Keratinocyte (primary cell): ENCODE results near the gene TROAP. TPM values are rescaled to one million over a fixed set of nuclear protein-coding genes. Genes with fewer than 3 reads are reported as not detected.

Experiments
- DNase-seq: peaks from one replicate; pipeline ENCODE4 v3.0.0-alpha.2; 2011; ENCODE audit warnings: low read depth, missing footprints, low spot score
- FAIRE-seq: peaks from 2 replicates; lab custom pipeline; 2011; peaks lifted over from hg19 to GRCh38; lab: Jason Lieb, UNC
- H2AFZ ChIP-seq: 2 replicates; pipeline ENCODE4 v1.6.0; 2012; ENCODE audit warnings: low read length, control low read depth, inconsistent platforms; ENCODE audit not compliant: control insufficient read depth
- H3K27ac ChIP-seq: 2 replicates; pipeline ENCODE4 v1.5.1; 2011; ENCODE audit warnings: low read length; ENCODE audit not compliant: control insufficient read depth, insufficient read depth
- H3K27me3 ChIP-seq: 3 replicates; pipeline ENCODE4 v1.6.0; 2011; ENCODE audit warnings: low read length; ENCODE audit not compliant: control insufficient read depth, insufficient read depth; ENCODE audit errors: extremely low read depth
- H3K36me3 ChIP-seq, 2 experiments: 2 replicates in 1 of 2; 3 replicates in 1 of 2; pipeline ENCODE4 v1.5.1; 2011; ENCODE audit warnings: low read length in 2 of 2, mild to moderate bottlenecking in 1 of 2; ENCODE audit not compliant: control insufficient read depth in 2 of 2, insufficient read depth in 2 of 2; ENCODE audit errors: extremely low read depth in 1 of 2
- H3K4me1 ChIP-seq: 3 replicates; pipeline ENCODE4 v1.5.1; 2011; ENCODE audit warnings: low read length; ENCODE audit not compliant: control insufficient read depth, insufficient read depth; ENCODE audit errors: extremely low read depth
- H3K4me2 ChIP-seq: 3 replicates; pipeline ENCODE4 v1.6.0; 2011; ENCODE audit warnings: low read depth, low read length; ENCODE audit not compliant: control insufficient read depth, insufficient read depth; ENCODE audit errors: extremely low read depth
- H3K4me3 ChIP-seq, 3 experiments: fragments of 200-600 bp in 1 of 3; sonication (generic) in 1 of 3; 2 replicates in 2 of 3; 3 replicates in 1 of 3; pipeline ENCODE4 v1.5.1; 2011 to 2016; ENCODE audit warnings: low read length in 3 of 3, mild to moderate bottlenecking in 3 of 3, control low read depth in 2 of 3, inconsistent platforms in 1 of 3, low read depth in 1 of 3, mixed read lengths in 1 of 3, mixed run types in 1 of 3, moderate library complexity in 1 of 3; ENCODE audit not compliant: control insufficient read depth in 2 of 3, insufficient read depth in 2 of 3; ENCODE audit errors: extremely low read depth in 1 of 3
- H3K79me2 ChIP-seq: 2 replicates; pipeline ENCODE4 v1.6.0; 2012; ENCODE audit warnings: low read length; ENCODE audit not compliant: control insufficient read depth, insufficient read depth
- H3K9ac ChIP-seq: 3 replicates; pipeline ENCODE4 v1.6.0; 2011; ENCODE audit warnings: low read length; ENCODE audit not compliant: control insufficient read depth, insufficient read depth; ENCODE audit errors: extremely low read depth
- H3K9me1 ChIP-seq: 3 replicates; pipeline ENCODE4 v1.6.0; 2011; ENCODE audit warnings: low read length; ENCODE audit not compliant: control insufficient read depth, insufficient read depth; ENCODE audit errors: extremely low read depth
- H3K9me3 ChIP-seq: 2 replicates; pipeline ENCODE4 v1.5.1; 2012; ENCODE audit warnings: low read depth, low read length; ENCODE audit not compliant: control insufficient read depth
- H4K20me1 ChIP-seq: 3 replicates; pipeline ENCODE4 v1.6.0; 2011; ENCODE audit warnings: low read length; ENCODE audit not compliant: control insufficient read depth, insufficient read depth; ENCODE audit errors: extremely low read depth
- EZH2 ChIP-seq: IDR thresholded peaks from one replicate; pipeline ENCODE4 v1.6.1; 2012; ENCODE audit warnings: inconsistent platforms, mild to moderate bottlenecking, low read length, moderate library complexity
- dilution Hi-C: fragments of 300-500 bp; cut with MboI; formaldehyde crosslinking; loops from one replicate; pipeline ENCODE4 v1.7.0; 2020; ENCODE audit warnings: low sequenced_read_pairs; ENCODE audit not compliant: extremely low pct_ligation_motif_present
- polyA plus RNA-seq, 5 experiments: library from polyadenylated mRNA; depleted of rRNA in 3 of 5; stranded (reverse) in 3 of 5; stranded (forward) in 1 of 5; unstranded in 1 of 5; fragments of >200 nt; gene quantifications; 1 replicate in 1 of 5; 2 replicates in 3 of 5; 3 replicates in 1 of 5; pipeline versions ENCODE4 v1.2.1 to v1.2.3, GENCODE V29; 2011 to 2012; ENCODE audit warnings: missing spikeins in 2 of 5, low read depth in 1 of 5, low replicate concordance in 1 of 5
- TF ChIP-seq, protein P1 (sequence below), 3 experiments: IDR thresholded peaks in 1 of 3; conservative IDR thresholded peaks in 1 of 3; optimal IDR thresholded peaks in 1 of 3; 2 replicates in 2 of 3; 3 replicates in 1 of 3; pipeline versions ENCODE3 to v1.5.1; 2011; ENCODE audit warnings: low read length in 3 of 3, mild to moderate bottlenecking in 3 of 3, moderate library complexity in 2 of 3, control low read depth in 1 of 3, inconsistent platforms in 1 of 3; ENCODE audit not compliant: insufficient read depth in 2 of 3; ENCODE audit errors: extremely low read depth in 1 of 3

Gene TROAP
- polyA plus RNA-seq, 1 donor (not counting 4 experiments of a cell fraction or from before 2014, with no cell fraction given), result 14.1 TPM

DNA sequence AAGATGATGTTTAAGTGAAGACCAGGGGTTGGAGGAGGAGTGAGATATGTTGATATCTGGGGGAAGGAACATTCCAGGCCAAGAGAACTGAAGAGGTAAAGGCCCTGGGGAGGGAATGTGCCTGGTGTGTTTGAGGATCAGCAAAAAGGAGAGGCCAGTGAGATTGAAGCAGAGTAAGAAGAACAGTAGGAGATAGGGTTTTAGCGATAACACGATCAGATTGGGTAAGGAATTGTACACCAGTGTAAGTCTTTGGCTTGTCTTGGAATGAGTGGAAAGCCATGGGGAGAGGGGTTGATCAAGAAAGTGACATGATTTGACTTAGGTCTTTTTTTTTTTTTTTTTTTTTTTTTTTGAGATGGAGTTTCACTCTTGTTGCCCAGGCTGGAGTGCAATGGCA is 4.8 kb downstream of the TROAP start:
- Histone ChIP-seq H3K27ac (no peak overlapping the region), H4K20me1 (no peaks in the 10 kb centered on the region), H3K4me2 (no peak overlapping the region), H3K27me3 (no peaks in the 10 kb centered on the region), H3K79me2 (peaks cover 7% of the 10 kb centered on the region), H3K9me3 (no peaks in the 10 kb centered on the region), H3K9me1 (no peaks in the 10 kb centered on the region), H3K9ac (no peak overlapping the region), H3K4me1 (peaks cover 12% of the 10 kb centered on the region), H3K4me3 (no peak overlapping the region), H2AFZ (no peak overlapping the region), H3K36me3 (peaks cover 2 to 26% of the 10 kb centered on the region in 2 experiments)
- DNase-seq, result no peak
- no peak for FAIRE-seq
- TF ChIP-seq, protein P1, sequence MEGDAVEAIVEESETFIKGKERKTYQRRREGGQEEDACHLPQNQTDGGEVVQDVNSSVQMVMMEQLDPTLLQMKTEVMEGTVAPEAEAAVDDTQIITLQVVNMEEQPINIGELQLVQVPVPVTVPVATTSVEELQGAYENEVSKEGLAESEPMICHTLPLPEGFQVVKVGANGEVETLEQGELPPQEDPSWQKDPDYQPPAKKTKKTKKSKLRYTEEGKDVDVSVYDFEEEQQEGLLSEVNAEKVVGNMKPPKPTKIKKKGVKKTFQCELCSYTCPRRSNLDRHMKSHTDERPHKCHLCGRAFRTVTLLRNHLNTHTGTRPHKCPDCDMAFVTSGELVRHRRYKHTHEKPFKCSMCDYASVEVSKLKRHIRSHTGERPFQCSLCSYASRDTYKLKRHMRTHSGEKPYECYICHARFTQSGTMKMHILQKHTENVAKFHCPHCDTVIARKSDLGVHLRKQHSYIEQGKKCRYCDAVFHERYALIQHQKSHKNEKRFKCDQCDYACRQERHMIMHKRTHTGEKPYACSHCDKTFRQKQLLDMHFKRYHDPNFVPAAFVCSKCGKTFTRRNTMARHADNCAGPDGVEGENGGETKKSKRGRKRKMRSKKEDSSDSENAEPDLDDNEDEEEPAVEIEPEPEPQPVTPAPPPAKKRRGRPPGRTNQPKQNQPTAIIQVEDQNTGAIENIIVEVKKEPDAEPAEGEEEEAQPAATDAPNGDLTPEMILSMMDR (optimal IDR thresholded peaks at IDR 0.05 in 1 of 3, IDR thresholded peaks at IDR 0.05 in 1 of 3, conservative IDR thresholded peaks at IDR 0.05 in 1 of 3; ENCODE audit: extremely low read depth in 1 of 3, insufficient read depth in 2 of 3, low read length in 3 of 3), result no peak
- TF ChIP-seq EZH2, result no peak
- dilution Hi-C loops, result no loop called here

DNA sequence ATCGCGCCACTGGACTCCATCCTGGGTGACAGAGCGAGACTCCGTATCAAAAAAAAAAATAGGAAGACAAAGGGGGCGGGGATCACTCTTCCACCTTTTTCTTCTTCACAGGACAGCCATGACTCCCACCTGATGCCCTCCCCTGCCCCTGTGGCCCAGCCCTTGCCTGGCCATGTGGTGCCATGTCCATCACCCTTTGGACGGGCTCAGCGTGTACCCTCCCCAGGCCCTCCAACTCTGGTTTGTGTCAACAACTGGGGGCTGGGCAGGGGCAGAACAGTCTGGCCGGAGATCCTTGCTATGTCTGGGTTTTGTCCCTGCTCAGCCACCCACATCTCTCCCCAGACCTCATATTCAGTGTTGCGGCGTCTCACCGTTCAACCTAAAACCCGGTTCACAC is 5.8 kb downstream of the TROAP start:
- Histone ChIP-seq H3K36me3 (peaks cover 2 to 26% of the 10 kb centered on the region in 2 experiments), H3K9me3 (no peaks in the 10 kb centered on the region), H3K79me2 (peaks cover 2% of the 10 kb centered on the region), H2AFZ (no peak overlapping the region), H3K4me1 (peaks cover 8% of the 10 kb centered on the region), H4K20me1 (no peaks in the 10 kb centered on the region), H3K9me1 (no peaks in the 10 kb centered on the region), H3K4me3 (no peak overlapping the region), H3K27ac (no peak overlapping the region), H3K27me3 (no peaks in the 10 kb centered on the region), H3K4me2 (no peak overlapping the region), H3K9ac (no peak overlapping the region)
- dilution Hi-C loops, result no loop called here
- FAIRE-seq, result no peak
- no peak for DNase-seq
- TF ChIP-seq, protein P1 (optimal IDR thresholded peaks at IDR 0.05 in 1 of 3, IDR thresholded peaks at IDR 0.05 in 1 of 3, conservative IDR thresholded peaks at IDR 0.05 in 1 of 3; ENCODE audit: extremely low read depth in 1 of 3, insufficient read depth in 2 of 3, low read length in 3 of 3), result no peak
- TF ChIP-seq EZH2, result no peak
